Neural cell (in vitro differentiated cells): Measurements from ENCODE around the gene DHRS1. TPM values are rescaled to one million over a fixed set of nuclear protein-coding genes. Genes with fewer than 3 reads are reported as not detected.

Experiments
- H2AFZ ChIP-seq: fragments of 200-600, 300-800 bp; sonication (generic), shearing (Covaris generic); 2 replicates; pipeline ENCODE4 v1.6.0; 2014; ENCODE audit warnings: low read depth, mild to moderate bottlenecking, antibody characterized with exemption, low read length, moderate library complexity
- H3F3A ChIP-seq: fragments of 200-600 bp; shearing (Covaris generic); 2 replicates; pipeline ENCODE4 v1.6.1; 2016; ENCODE audit warnings: mild to moderate bottlenecking, moderate library complexity, mixed read lengths, antibody characterized with exemption, low read length; ENCODE audit not compliant: insufficient read depth, poor library complexity, severe bottlenecking
- H3K27ac ChIP-seq: fragments of 200-600, 300-800 bp; sonication (generic), shearing (Covaris generic); 2 replicates; pipeline ENCODE4 v1.5.1; 2014; ENCODE audit warnings: mild to moderate bottlenecking, low read length, moderate library complexity
- H3K27me3 ChIP-seq: fragments of 300-800, 200-600 bp; sonication (generic), shearing (Covaris generic); 2 replicates; pipeline ENCODE4 v1.6.0; 2014; ENCODE audit warnings: mild to moderate bottlenecking, low read depth, low read length, moderate library complexity; ENCODE audit not compliant: insufficient read depth
- H3K36me3 ChIP-seq: fragments of 300-800, 200-600 bp; sonication (generic), shearing (Covaris generic); 2 replicates; pipeline ENCODE4 v1.5.1; 2014; ENCODE audit warnings: mild to moderate bottlenecking, antibody characterized with exemption, low read length, moderate library complexity; ENCODE audit not compliant: insufficient read depth
- H3K4me2 ChIP-seq: fragments of 300-800, 200-600 bp; sonication (generic), shearing (Covaris generic); 2 replicates; pipeline ENCODE4 v1.6.0; 2014; ENCODE audit warnings: mild to moderate bottlenecking, low read length
- H3K4me3 ChIP-seq: fragments of 300-800, 200-600 bp; sonication (generic), shearing (Covaris generic); 2 replicates; pipeline ENCODE4 v1.5.1; 2014; ENCODE audit warnings: mild to moderate bottlenecking, low read length, moderate library complexity
- H3K79me2 ChIP-seq: fragments of 200-600 bp; shearing (Covaris generic); replicated peaks from 2 replicates; pipeline ENCODE4 v1.6.0; 2014; ENCODE audit warnings: mild to moderate bottlenecking, low read length, moderate library complexity; ENCODE audit not compliant: insufficient read depth
- H3K9ac ChIP-seq: fragments of 300-800, 200-600 bp; sonication (generic), shearing (Covaris generic); 2 replicates; pipeline ENCODE4 v1.6.1; 2016; ENCODE audit warnings: mild to moderate bottlenecking, low read length, mixed read lengths
- H3K9me2 ChIP-seq: fragments of 200-600 bp; shearing (Covaris generic); 2 replicates; pipeline ENCODE4 v1.6.1; 2016; ENCODE audit warnings: mild to moderate bottlenecking, low read length, mixed read lengths; ENCODE audit not compliant: insufficient read depth
- H3K9me3 ChIP-seq: fragments of 200-600, 300-800 bp; sonication (generic), shearing (Covaris generic); 2 replicates; pipeline ENCODE4 v1.6.1; 2016; ENCODE audit warnings: mild to moderate bottlenecking, mixed run types, low read length, moderate library complexity, mixed read lengths
- H4K20me1 ChIP-seq: fragments of 200-600 bp; shearing (Covaris generic); 2 replicates; pipeline ENCODE4 v1.6.1; 2016; ENCODE audit warnings: mild to moderate bottlenecking, mixed run types; ENCODE audit not compliant: insufficient read depth
- EP300 ChIP-seq: fragments of 450-650 bp; conservative IDR thresholded peaks from 2 replicates; pipeline ENCODE4 v1.6.1; 2014; ENCODE audit warnings: antibody characterized with exemption, mild to moderate bottlenecking, moderate library complexity; ENCODE audit not compliant: poor library complexity, severe bottlenecking
- EZH2 ChIP-seq: fragments of 200-600, 300-800 bp; shearing (Covaris generic), sonication (generic); IDR thresholded peaks from 2 replicates; pipeline ENCODE4 v1.6.1; 2014; ENCODE audit warnings: antibody characterized with exemption, low read length, borderline replicate concordance, mild to moderate bottlenecking; ENCODE audit not compliant: insufficient read depth, poor library complexity, severe bottlenecking
- MXI1 ChIP-seq: fragments of 450-650 bp; conservative IDR thresholded peaks from 2 replicates; pipeline ENCODE4 v1.6.1; 2014; ENCODE audit warnings: antibody characterized with exemption, mild to moderate bottlenecking; ENCODE audit not compliant: poor library complexity, severe bottlenecking
- POLR2AphosphoS5 ChIP-seq: IDR thresholded peaks from 2 replicates; pipeline ENCODE4 v1.6.1; 2012
- RAD21 ChIP-seq: fragments of 450-650 bp; conservative IDR thresholded peaks from 2 replicates; pipeline ENCODE4 v1.6.1; 2014; ENCODE audit warnings: antibody characterized with exemption, mild to moderate bottlenecking, moderate library complexity
- SMC3 ChIP-seq: fragments of 450-650 bp; conservative IDR thresholded peaks from 2 replicates; pipeline ENCODE4 v1.6.1; 2014; ENCODE audit warnings: antibody characterized with exemption, mild to moderate bottlenecking, moderate library complexity; ENCODE audit not compliant: poor library complexity
- TAF1 ChIP-seq: IDR thresholded peaks from 2 replicates; pipeline ENCODE4 v1.6.1; 2012; ENCODE audit warnings: low read depth
- polyA plus RNA-seq: library from polyadenylated mRNA; depleted of rRNA; stranded (reverse); fragments of >200 nt; gene quantifications from 2 replicates; pipeline ENCODE4 v1.2.3, GENCODE V29; 2014
- TF ChIP-seq, protein P1 (sequence below): IDR thresholded peaks from 2 replicates; pipeline ENCODE4 v1.6.1; 2012; ENCODE audit warnings: borderline replicate concordance
- TF ChIP-seq, protein P2 (sequence below): fragments of 450-650 bp; IDR thresholded peaks from 2 replicates; pipeline ENCODE4 v1.5.1; 2014; ENCODE audit warnings: antibody characterized with exemption, mild to moderate bottlenecking, moderate library complexity; ENCODE audit not compliant: poor library complexity, severe bottlenecking

DHRS1 gene
- polyA plus RNA-seq, 1 donor from 2014 or later: 6.9 TPM

DNA sequence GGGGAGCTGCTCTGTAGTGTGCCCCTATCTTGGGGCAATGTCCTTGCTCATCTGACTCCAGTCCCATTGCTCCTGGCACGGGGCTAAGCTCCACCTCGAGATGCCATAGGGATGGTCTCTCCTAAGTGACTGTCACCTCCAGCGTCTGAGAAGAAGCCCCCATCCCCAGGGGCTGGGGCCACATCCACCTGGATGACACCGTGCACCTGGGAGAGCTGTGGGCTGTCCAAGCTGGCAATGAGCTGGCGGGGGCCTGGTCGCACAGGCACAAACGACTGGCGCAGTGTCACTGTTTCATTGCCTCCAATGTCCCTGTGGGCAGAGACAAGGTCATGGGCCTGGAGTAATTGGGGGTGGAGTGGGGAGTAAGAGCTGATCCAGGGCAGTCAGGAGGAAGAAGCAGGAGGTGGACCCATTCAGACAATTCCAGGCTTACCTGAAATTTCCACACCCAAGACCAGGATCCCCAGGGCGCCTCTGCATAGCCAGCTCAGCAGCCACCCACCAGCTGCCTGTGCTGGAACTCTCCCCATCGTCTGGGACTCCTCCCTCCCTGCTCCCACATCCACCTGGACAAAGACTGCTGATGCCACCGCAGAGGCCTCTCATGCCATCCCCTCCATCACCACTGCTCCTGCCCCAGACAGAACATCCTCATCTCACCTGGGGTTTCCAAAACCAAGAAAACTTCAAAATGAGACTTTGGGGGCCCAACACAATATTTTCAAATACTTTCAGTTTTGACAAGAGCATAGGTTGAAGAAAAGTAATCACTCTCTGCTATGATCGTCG is 50.2 kb downstream of the DHRS1 start:
- Histone ChIP-seq H3F3A (no peaks in the 10 kb centered on the region), H4K20me1 (no peaks in the 10 kb centered on the region), H3K27me3 (no peaks in the 10 kb centered on the region), H3K9ac (no peak overlapping the region), H3K4me3 (no peak overlapping the region), H3K79me2 (no peaks in the 10 kb centered on the region), H3K27ac (no peak overlapping the region), H2AFZ (no peak overlapping the region), H3K4me2 (no peak overlapping the region), H3K36me3 (no peaks in the 10 kb centered on the region), H3K9me3 (no peaks in the 10 kb centered on the region), H3K9me2 (no peaks in the 10 kb centered on the region)
- TF ChIP-seq RAD21: no peak
- TF ChIP-seq TAF1: no peak
- TF ChIP-seq, protein P1, sequence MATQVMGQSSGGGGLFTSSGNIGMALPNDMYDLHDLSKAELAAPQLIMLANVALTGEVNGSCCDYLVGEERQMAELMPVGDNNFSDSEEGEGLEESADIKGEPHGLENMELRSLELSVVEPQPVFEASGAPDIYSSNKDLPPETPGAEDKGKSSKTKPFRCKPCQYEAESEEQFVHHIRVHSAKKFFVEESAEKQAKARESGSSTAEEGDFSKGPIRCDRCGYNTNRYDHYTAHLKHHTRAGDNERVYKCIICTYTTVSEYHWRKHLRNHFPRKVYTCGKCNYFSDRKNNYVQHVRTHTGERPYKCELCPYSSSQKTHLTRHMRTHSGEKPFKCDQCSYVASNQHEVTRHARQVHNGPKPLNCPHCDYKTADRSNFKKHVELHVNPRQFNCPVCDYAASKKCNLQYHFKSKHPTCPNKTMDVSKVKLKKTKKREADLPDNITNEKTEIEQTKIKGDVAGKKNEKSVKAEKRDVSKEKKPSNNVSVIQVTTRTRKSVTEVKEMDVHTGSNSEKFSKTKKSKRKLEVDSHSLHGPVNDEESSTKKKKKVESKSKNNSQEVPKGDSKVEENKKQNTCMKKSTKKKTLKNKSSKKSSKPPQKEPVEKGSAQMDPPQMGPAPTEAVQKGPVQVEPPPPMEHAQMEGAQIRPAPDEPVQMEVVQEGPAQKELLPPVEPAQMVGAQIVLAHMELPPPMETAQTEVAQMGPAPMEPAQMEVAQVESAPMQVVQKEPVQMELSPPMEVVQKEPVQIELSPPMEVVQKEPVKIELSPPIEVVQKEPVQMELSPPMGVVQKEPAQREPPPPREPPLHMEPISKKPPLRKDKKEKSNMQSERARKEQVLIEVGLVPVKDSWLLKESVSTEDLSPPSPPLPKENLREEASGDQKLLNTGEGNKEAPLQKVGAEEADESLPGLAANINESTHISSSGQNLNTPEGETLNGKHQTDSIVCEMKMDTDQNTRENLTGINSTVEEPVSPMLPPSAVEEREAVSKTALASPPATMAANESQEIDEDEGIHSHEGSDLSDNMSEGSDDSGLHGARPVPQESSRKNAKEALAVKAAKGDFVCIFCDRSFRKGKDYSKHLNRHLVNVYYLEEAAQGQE: no peak
- no peak for TF ChIP-seq EP300
- TF ChIP-seq MXI1: no peak

DNA sequence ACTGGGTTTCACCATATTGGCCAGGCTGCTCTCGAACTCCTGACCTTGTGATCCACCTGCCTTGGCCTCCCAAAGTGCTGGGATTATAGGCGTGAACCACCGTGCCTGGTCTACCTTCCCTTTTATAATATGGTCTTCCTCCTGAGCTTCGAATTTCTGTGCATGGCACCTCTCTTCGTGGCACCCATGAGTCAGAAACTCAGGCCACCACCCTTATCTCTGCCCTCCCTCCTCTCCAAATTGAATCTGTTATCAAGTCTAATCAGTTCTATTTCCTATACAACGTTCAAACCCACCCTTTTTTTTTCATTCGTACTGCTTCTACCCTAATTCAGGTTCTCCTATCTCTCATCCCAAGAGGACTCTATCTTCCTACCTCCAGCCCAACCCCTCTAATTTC is 52.2 kb downstream of the DHRS1 start:
- Histone ChIP-seq H3K36me3 (no peaks in the 10 kb centered on the region), H3K9me2 (no peaks in the 10 kb centered on the region), H3K79me2 (no peaks in the 10 kb centered on the region), H3K9me3 (no peaks in the 10 kb centered on the region), H2AFZ (no peak overlapping the region), H3K27me3 (no peaks in the 10 kb centered on the region), H3K4me3 (no peak overlapping the region), H3K27ac (no peak overlapping the region), H3F3A (peaks cover 5% of the 10 kb centered on the region), H3K4me2 (no peak overlapping the region), H4K20me1 (no peaks in the 10 kb centered on the region), H3K9ac (no peak overlapping the region)
- TF ChIP-seq EZH2 (no peak), EP300 (no peak), SMC3 (no peak), MXI1 (no peak), TAF1 (no peak), POLR2AphosphoS5 (no peak), RAD21 (no peak)
- TF ChIP-seq, protein P1: no peak
- TF ChIP-seq, protein P2, sequence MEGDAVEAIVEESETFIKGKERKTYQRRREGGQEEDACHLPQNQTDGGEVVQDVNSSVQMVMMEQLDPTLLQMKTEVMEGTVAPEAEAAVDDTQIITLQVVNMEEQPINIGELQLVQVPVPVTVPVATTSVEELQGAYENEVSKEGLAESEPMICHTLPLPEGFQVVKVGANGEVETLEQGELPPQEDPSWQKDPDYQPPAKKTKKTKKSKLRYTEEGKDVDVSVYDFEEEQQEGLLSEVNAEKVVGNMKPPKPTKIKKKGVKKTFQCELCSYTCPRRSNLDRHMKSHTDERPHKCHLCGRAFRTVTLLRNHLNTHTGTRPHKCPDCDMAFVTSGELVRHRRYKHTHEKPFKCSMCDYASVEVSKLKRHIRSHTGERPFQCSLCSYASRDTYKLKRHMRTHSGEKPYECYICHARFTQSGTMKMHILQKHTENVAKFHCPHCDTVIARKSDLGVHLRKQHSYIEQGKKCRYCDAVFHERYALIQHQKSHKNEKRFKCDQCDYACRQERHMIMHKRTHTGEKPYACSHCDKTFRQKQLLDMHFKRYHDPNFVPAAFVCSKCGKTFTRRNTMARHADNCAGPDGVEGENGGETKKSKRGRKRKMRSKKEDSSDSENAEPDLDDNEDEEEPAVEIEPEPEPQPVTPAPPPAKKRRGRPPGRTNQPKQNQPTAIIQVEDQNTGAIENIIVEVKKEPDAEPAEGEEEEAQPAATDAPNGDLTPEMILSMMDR: no peak
